ENCODE measurements around the gene SELENBP1. TPM values are rescaled to one million over a fixed set of nuclear protein-coding genes. Genes with fewer than 3 reads are reported as not detected.

The SELENBP1 gene
- polyA plus RNA-seq, 1 of the 3 experiments (the other 2 are of a cell fraction): 0.16 TPM

DNA sequence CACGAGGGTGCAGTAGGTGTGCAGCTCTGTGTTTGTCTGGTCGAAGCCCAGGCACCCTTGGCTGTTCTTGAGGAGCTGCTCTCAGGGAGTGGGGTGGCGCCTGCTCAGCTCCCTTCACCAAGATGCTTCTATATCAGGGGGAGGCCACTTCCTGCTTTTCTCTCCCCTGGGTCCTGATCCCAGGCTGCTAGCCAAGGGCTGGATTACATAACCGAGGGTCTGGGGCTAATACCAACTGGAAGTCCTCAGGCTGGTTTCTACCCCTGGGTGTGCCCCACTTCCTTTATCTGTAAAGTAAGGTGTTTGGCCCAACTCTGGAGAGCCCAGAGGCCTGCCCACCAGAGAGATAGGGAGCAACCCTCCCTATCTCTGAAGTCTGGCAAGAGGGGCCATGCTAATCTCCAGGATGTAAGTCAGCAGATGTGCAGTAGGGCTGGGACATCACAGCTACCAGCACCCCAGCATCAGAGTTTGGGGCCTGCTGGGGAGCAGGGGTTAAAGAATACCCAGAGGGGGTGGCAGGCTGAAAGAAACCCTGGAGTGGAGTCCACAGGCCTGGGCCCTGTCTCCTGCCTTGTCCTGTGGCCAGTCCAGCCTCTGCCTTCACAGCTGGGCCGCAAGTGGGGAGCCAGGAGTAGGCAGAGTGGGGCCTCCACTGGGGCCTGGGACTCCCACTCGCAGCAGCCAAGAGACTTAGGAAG, 2.1 kb downstream of the SELENBP1 start (continued):
- TF ChIP-seq FOXJ3 (CRISPR knock-in tag; IDR thresholded peaks at IDR 0.05) (no peak), USF2 (IDR thresholded peaks at IDR 0.05; ENCODE audit: borderline replicate concordance, low read depth, low read length) (no peak), GATA2 (CRISPR knock-in tag; IDR thresholded peaks at IDR 0.05) (no peak), MAX (IDR thresholded peaks at IDR 0.05; ENCODE audit: low read depth) (no peak), EP300 (IDR thresholded peaks at IDR 0.05; ENCODE audit: borderline replicate concordance in 1 of 2, low read depth in 1 of 2, low read length in 1 of 2) (no peak), TEAD4 (IDR thresholded peaks at IDR 0.05; ENCODE audit: borderline replicate concordance, insufficient read depth) (no peak)

DNA sequence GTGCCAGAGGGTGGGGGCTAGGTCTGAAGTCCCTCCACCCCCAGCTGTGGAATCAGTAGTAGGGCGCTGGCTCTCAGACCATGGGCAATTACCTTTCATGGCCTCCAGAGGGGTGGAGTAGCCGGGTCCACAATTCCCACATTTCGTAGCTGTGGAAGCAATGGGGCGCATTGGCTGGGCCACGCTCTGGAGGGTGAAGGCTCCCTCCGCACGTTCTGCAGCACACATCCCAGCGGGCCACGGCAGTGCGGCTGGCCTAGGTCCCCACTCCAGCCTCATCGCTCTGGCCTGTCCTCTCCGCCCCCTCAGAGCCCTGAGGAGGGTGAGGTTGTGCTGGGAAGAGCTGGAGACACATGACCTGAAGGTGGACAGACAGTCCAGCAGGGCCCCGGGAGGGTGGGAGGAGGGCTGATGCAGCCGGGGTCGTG, 2.9 kb downstream of the SELENBP1 start:
- peaks cover 0 to 15% of the 10 kb centered on the region in 2 experiments; a peak in 1 of 4 replicates for H3K4me1 ChIP-seq (ENCODE audit: control insufficient read depth in 1 of 2, insufficient read depth in 2 of 2, low read depth in 1 of 2, low read length in 1 of 2)
- POLR2A ChIA-PET: interaction anchor here (1.1 kb wide), 1 partner anchor 30 kb away, joined by 3 read pairs; the partner anchor contains the start of gene PSMB4
- H2AFZ ChIP-seq (ENCODE audit: low read depth): no peak overlapping the region
- CTCF ChIA-PET: interaction anchor here (1.4 to 2.7 kb wide), 4 partner anchors 13 to 69 kb away, joined by 3 to 12 read pairs (median 8); no protein-coding TSS in a partner anchor
- no peak for TF ChIP-seq RCOR1 (IDR thresholded peaks at IDR 0.05; ENCODE audit: low read length)
- no peak for TF ChIP-seq SMC3 (IDR thresholded peaks at IDR 0.05; ENCODE audit: low read depth, low read length)
- TF ChIP-seq FOXJ3 (CRISPR knock-in tag; IDR thresholded peaks at IDR 0.05): no peak
- TF ChIP-seq TCF12 (IDR thresholded peaks at IDR 0.05): no peak
- no peak for TF ChIP-seq FOXM1 (IDR thresholded peaks at IDR 0.05; ENCODE audit: low read depth)
- TF ChIP-seq ZBTB33 (IDR thresholded peaks at IDR 0.05; ENCODE audit: borderline replicate concordance, low read depth): no peak
- TF ChIP-seq RFX5 (IDR thresholded peaks at IDR 0.05; ENCODE audit: low read length): no peak
- TF ChIP-seq MXI1 (IDR thresholded peaks at IDR 0.05; ENCODE audit: low read depth, low read length): no peak
- TF ChIP-seq POLR2AphosphoS5 (IDR thresholded peaks at IDR 0.05; ENCODE audit: low read depth, low read length): no peak
- TF ChIP-seq USF2 (IDR thresholded peaks at IDR 0.05; ENCODE audit: borderline replicate concordance, low read depth, low read length): no peak
- TF ChIP-seq YY1 (IDR thresholded peaks at IDR 0.05; ENCODE audit: low read depth): no peak
- TF ChIP-seq, protein P1, sequence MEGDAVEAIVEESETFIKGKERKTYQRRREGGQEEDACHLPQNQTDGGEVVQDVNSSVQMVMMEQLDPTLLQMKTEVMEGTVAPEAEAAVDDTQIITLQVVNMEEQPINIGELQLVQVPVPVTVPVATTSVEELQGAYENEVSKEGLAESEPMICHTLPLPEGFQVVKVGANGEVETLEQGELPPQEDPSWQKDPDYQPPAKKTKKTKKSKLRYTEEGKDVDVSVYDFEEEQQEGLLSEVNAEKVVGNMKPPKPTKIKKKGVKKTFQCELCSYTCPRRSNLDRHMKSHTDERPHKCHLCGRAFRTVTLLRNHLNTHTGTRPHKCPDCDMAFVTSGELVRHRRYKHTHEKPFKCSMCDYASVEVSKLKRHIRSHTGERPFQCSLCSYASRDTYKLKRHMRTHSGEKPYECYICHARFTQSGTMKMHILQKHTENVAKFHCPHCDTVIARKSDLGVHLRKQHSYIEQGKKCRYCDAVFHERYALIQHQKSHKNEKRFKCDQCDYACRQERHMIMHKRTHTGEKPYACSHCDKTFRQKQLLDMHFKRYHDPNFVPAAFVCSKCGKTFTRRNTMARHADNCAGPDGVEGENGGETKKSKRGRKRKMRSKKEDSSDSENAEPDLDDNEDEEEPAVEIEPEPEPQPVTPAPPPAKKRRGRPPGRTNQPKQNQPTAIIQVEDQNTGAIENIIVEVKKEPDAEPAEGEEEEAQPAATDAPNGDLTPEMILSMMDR (IDR thresholded peaks at IDR 0.05): no peak
- no peak for TF ChIP-seq ELF1 (IDR thresholded peaks at IDR 0.05)
- no peak for TF ChIP-seq TEAD4 (IDR thresholded peaks at IDR 0.05; ENCODE audit: borderline replicate concordance, insufficient read depth)
- no peak for TF ChIP-seq FOSL2 (IDR thresholded peaks at IDR 0.05; ENCODE audit: borderline replicate concordance, low read depth)
- TF ChIP-seq EZH2phosphoT487 (IDR thresholded peaks at IDR 0.05; ENCODE audit: borderline replicate concordance, low read depth): no peak
- TF ChIP-seq GATA2 (CRISPR knock-in tag; IDR thresholded peaks at IDR 0.05): no peak
- H3F3A ChIP-seq (replicated peaks; ENCODE audit: insufficient read depth): no peaks in the 10 kb centered on the region
- H3K4me3 ChIP-seq (ENCODE audit: low read depth in 2 of 2, low read length in 1 of 2): no peak overlapping the region
- 90% methylated on average over 15 of the region's 15 CpGs for WGBS (ENCODE audit: low lambda C conversion rate)
- H3K36me3 ChIP-seq (replicated peaks in 1 of 2; ENCODE audit: control insufficient read depth in 1 of 2, insufficient read depth in 2 of 2, low read length in 1 of 2): no peaks in the 10 kb centered on the region
- H3K79me2 ChIP-seq (ENCODE audit: insufficient read depth): no peaks in the 10 kb centered on the region
- H3K27me3 ChIP-seq (ENCODE audit: insufficient read depth): no peaks in the 10 kb centered on the region
- H3K27ac ChIP-seq (ENCODE audit: low read depth in 2 of 2, low read length in 1 of 2): no peak overlapping the region
- DNase-seq: no peak
- no peaks in the 10 kb centered on the region for H3K9me2 ChIP-seq
- H3K4me2 ChIP-seq: no peak overlapping the region
- H3K9me3 ChIP-seq: no peaks in the 10 kb centered on the region
- no peaks in the 10 kb centered on the region for H4K20me1 ChIP-seq (ENCODE audit: insufficient read depth)
- no peak overlapping the region for H3K9ac ChIP-seq
